Gastroesophageal sphincter (tissue), 3 donors: ENCODE measurements around the gene PTPRN2.

ENCODE experiments used
- EP300 ChIP-seq: sonication (generic); formaldehyde crosslinking; IDR thresholded peaks from one replicate; pipeline ENCODE4 v1.6.1; 2017; ENCODE audit warnings: antibody characterized with exemption, mild to moderate bottlenecking
- POLR2A ChIP-seq, 2 donors: fragments of 450-650 bp; IDR thresholded peaks; one replicate each; pipeline ENCODE4 v1.6.1; 2017; ENCODE audit warnings: antibody characterized with exemption in 2 of 2, mild to moderate bottlenecking in 2 of 2, moderate library complexity in 1 of 2
- POLR2AphosphoS5 ChIP-seq: sonication (generic); formaldehyde crosslinking; IDR thresholded peaks from one replicate; pipeline ENCODE4 v1.6.1; 2017; ENCODE audit warnings: antibody characterized with exemption
- TF ChIP-seq, protein P1 (sequence below), 4 experiments: fragments of 200-600 bp in 2 of 4; fragments of 450-650 bp in 2 of 4; sonication (generic) in 1 of 4; IDR thresholded peaks; one replicate each; pipeline ENCODE4 v1.5.1; 2017 to 2019; ENCODE audit warnings: antibody characterized with exemption in 4 of 4, mild to moderate bottlenecking in 2 of 4, moderate library complexity in 2 of 4

DNA sequence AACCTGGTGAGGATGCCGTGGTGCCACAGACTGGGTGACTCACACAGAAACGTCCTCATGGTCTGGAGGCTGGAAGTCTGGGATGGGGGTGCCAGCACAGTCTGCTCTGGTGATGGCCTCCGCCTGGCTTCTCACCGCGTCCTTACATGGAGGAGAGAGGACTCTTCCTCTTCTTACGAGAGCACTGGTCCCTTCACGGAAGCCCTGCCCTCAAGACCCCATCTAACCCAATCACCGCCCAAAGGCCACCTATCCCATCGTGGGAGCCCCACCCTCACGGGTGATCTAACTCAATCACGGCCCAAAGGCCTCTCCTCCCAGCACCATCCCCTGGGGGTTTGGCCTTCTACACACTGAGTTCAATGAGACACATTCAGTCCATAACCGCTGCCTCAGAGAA is 137.7 kb downstream of the PTPRN2 start:
- TF ChIP-seq POLR2AphosphoS5 (no peak), POLR2A (IDR thresholded peaks at IDR 0.05) (no peak), EP300 (no peak)
- TF ChIP-seq, protein P1, sequence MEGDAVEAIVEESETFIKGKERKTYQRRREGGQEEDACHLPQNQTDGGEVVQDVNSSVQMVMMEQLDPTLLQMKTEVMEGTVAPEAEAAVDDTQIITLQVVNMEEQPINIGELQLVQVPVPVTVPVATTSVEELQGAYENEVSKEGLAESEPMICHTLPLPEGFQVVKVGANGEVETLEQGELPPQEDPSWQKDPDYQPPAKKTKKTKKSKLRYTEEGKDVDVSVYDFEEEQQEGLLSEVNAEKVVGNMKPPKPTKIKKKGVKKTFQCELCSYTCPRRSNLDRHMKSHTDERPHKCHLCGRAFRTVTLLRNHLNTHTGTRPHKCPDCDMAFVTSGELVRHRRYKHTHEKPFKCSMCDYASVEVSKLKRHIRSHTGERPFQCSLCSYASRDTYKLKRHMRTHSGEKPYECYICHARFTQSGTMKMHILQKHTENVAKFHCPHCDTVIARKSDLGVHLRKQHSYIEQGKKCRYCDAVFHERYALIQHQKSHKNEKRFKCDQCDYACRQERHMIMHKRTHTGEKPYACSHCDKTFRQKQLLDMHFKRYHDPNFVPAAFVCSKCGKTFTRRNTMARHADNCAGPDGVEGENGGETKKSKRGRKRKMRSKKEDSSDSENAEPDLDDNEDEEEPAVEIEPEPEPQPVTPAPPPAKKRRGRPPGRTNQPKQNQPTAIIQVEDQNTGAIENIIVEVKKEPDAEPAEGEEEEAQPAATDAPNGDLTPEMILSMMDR (IDR thresholded peaks at IDR 0.05), result no peak
